CD14-positive monocyte (primary cell): ENCODE measurements around the gene IFNGR1. TPM values are rescaled to one million over a fixed set of nuclear protein-coding genes. Genes with fewer than 3 reads are reported as not detected.

Source experiments
- DNase-seq, 3 donors: peaks; one replicate each; pipeline ENCODE4 v3.0.0-alpha.2; 2011 to 2022
- H2AFZ ChIP-seq: 2 replicates; pipeline ENCODE4 v1.6.0; 2012; ENCODE audit warnings: mild to moderate bottlenecking, low read depth, low read length, inconsistent platforms; ENCODE audit not compliant: insufficient read depth, poor library complexity, severe bottlenecking
- H3K27ac ChIP-seq, 2 donors: 1 replicate in 1 of 2; 2 replicates in 1 of 2; pipeline ENCODE4 v1.5.1; 2012 to 2013; ENCODE audit warnings: low read length in 2 of 2, control low read depth in 1 of 2, inconsistent platforms in 1 of 2, low read depth in 1 of 2, mild to moderate bottlenecking in 1 of 2
- H3K27me3 ChIP-seq, 2 donors: one replicate each; pipeline versions ENCODE4 v1.6.0 to v1.6.1; 2011 to 2013; ENCODE audit warnings: low read length in 2 of 2; ENCODE audit not compliant: control insufficient read depth in 2 of 2, insufficient read depth in 2 of 2
- H3K36me3 ChIP-seq, 2 donors: replicated peaks in 1 of 2; 1 replicate in 1 of 2; 2 replicates in 1 of 2; pipeline versions ENCODE4 v1.5.1 to v1.6.1; 2012 to 2013; ENCODE audit warnings: low read length in 2 of 2, control low read depth in 1 of 2, inconsistent platforms in 1 of 2, mild to moderate bottlenecking in 1 of 2; ENCODE audit not compliant: insufficient read depth in 2 of 2, control insufficient read depth in 1 of 2
- H3K4me1 ChIP-seq, 2 donors: 1 replicate in 1 of 2; 2 replicates in 1 of 2; pipeline versions ENCODE4 v1.5.1 to v1.6.1; 2012 to 2013; ENCODE audit warnings: low read length in 2 of 2, control low read depth in 1 of 2, inconsistent platforms in 1 of 2, mild to moderate bottlenecking in 1 of 2, moderate library complexity in 1 of 2; ENCODE audit not compliant: insufficient read depth in 2 of 2, control insufficient read depth in 1 of 2
- H3K4me2 ChIP-seq: replicated peaks from 2 replicates; pipeline ENCODE3; 2012; ENCODE audit warnings: low read length, moderate library complexity, mild to moderate bottlenecking; ENCODE audit not compliant: poor library complexity, severe bottlenecking; ENCODE audit errors: extremely low read depth
- H3K4me3 ChIP-seq, 3 experiments: fragments of 200-600 bp in 1 of 3; sonication (generic) in 1 of 3; replicated peaks in 1 of 3; 1 replicate in 2 of 3; 2 replicates in 1 of 3; pipeline ENCODE4 v1.5.1; 2011 to 2013; ENCODE audit warnings: low read length in 3 of 3, mild to moderate bottlenecking in 3 of 3, control low read depth in 2 of 3, low read depth in 2 of 3, inconsistent platforms in 1 of 3, moderate library complexity in 1 of 3
- H3K79me2 ChIP-seq: 2 replicates; pipeline ENCODE4 v1.6.0; 2012; ENCODE audit warnings: mild to moderate bottlenecking, control low read depth, inconsistent platforms, low read length, moderate library complexity; ENCODE audit not compliant: insufficient read depth
- H3K9ac ChIP-seq: 2 replicates; pipeline ENCODE4 v1.6.0; 2017; ENCODE audit warnings: low read length, mild to moderate bottlenecking; ENCODE audit not compliant: insufficient read depth, poor library complexity, severe bottlenecking
- H3K9me3 ChIP-seq, 2 donors: replicated peaks in 1 of 2; 1 replicate in 1 of 2; 2 replicates in 1 of 2; pipeline versions ENCODE4 v1.5.1 to v1.6.1; 2012 to 2013; ENCODE audit warnings: low read length in 2 of 2, control low read depth in 1 of 2; ENCODE audit not compliant: control insufficient read depth in 1 of 2, insufficient read depth in 1 of 2
- H4K20me1 ChIP-seq: 2 replicates; pipeline ENCODE4 v1.6.0; 2012; ENCODE audit warnings: mild to moderate bottlenecking, low read length, control low read depth, moderate library complexity; ENCODE audit not compliant: insufficient read depth
- H3K27ac Mint-ChIP-seq, 7 donors: one replicate each; pipeline ENCODE4 v1.8.0; 2020; ENCODE audit warnings: mild to moderate bottlenecking in 7 of 7, mixed read lengths in 7 of 7, moderate library complexity in 6 of 7, inconsistent platforms in 2 of 7
- H3K27me3 Mint-ChIP-seq, 3 donors: one replicate each; pipeline ENCODE4 v1.8.0; 2021 to 2022; ENCODE audit warnings: low read depth in 3 of 3, mild to moderate bottlenecking in 3 of 3, mixed read lengths in 3 of 3, moderate library complexity in 3 of 3, inconsistent platforms in 1 of 3
- H3K36me3 Mint-ChIP-seq, 2 donors: one replicate each; pipeline ENCODE4 v1.8.0; 2020; ENCODE audit warnings: mixed read lengths in 2 of 2, inconsistent platforms in 1 of 2, mild to moderate bottlenecking in 1 of 2
- H3K4me1 Mint-ChIP-seq: one replicate; pipeline ENCODE4 v1.8.0; 2020; ENCODE audit warnings: mild to moderate bottlenecking, mixed read lengths
- H3K4me3 Mint-ChIP-seq, 2 donors: one replicate each; pipeline ENCODE4 v1.8.0; 2020; ENCODE audit warnings: mild to moderate bottlenecking in 2 of 2, mixed read lengths in 2 of 2, moderate library complexity in 1 of 2
- H3K9me3 Mint-ChIP-seq, 7 donors: one replicate each; pipeline ENCODE4 v1.8.0; 2020 to 2022; ENCODE audit warnings: mixed read lengths in 7 of 7, mild to moderate bottlenecking in 6 of 7, moderate library complexity in 6 of 7, inconsistent platforms in 2 of 7
- CTCF ChIP-seq: fragments of 200-600 bp; IDR thresholded peaks from one replicate; pipeline ENCODE4 v1.8.0; 2022; ENCODE audit warnings: antibody characterized with exemption, mild to moderate bottlenecking
- WGBS: methylation state at CpG from one replicate; pipeline ENCODE4 v1.1.5; 2013; ENCODE audit warnings: missing lambda C conversion rate; ENCODE audit not compliant: insufficient coverage; 5-methylcytosine and 5-hydroxymethylcytosine counted together
- intact Hi-C, 2 donors: fragments of 100-400 bp; cut with micrococcal nuclease; formaldehyde crosslinking; loops; one replicate each; pipeline versions ENCODE4 v1.15.0 to v1.15.1; 2023
- polyA plus RNA-seq, 3 donors: library from polyadenylated mRNA; depleted of rRNA in 1 of 3; unstranded in 2 of 3; stranded (reverse) in 1 of 3; fragments of 300-500 nt in 2 of 3; fragments of >200 nt in 1 of 3; fragmentation: Illumina TruSeq in 2 of 3; gene quantifications; 1 replicate in 2 of 3; 2 replicates in 1 of 3; pipeline ENCODE4 v1.2.3, GENCODE V29; 2012 to 2021

IFNGR1 gene
- polyA plus RNA-seq, 3 donors = 204 to 372 (median 364) TPM

GRCh38 chr6:137227871-137228302 is 8.7 kb upstream of the IFNGR1 start:
- Histone ChIP-seq H4K20me1 (no peaks in the 10 kb centered on the region), H3K4me3 (no peak overlapping the region), H3K27me3 (no peaks in the 10 kb centered on the region), H3K4me2 (no peak overlapping the region), H3K27ac (no peak overlapping the region), H3K79me2 (no peaks in the 10 kb centered on the region), H3K4me1 (peaks cover 88 to 92% of the 10 kb centered on the region in 2 donors), H2AFZ (no peak overlapping the region), H3K9ac (no peak overlapping the region), H3K36me3 (no peaks in the 10 kb centered on the region), H3K9me3 (no peaks in the 10 kb centered on the region)
- peaks cover 87% of the 10 kb centered on the region for H3K4me1 Mint-ChIP-seq
- no peak overlapping the region for H3K27ac Mint-ChIP-seq
- DNase-seq = no peak
- H3K9me3 Mint-ChIP-seq = peaks cover 0 to 7% (median 0%) of the 10 kb centered on the region in 7 donors
- H3K4me3 Mint-ChIP-seq = no peak overlapping the region
- H3K27me3 Mint-ChIP-seq = peaks cover 0 to 5% (median 0%) of the 10 kb centered on the region in 3 donors
- no peak for TF ChIP-seq CTCF
- H3K36me3 Mint-ChIP-seq = peaks cover 0 to 2% of the 10 kb centered on the region in 2 donors
- intact Hi-C loops = no loop called here
- WGBS = 90% methylated on average over 2 of the region's 4 CpGs

GRCh38 chr6:137226697-137227096 is 7.5 kb upstream of the IFNGR1 start:
- H3K79me2 ChIP-seq = peaks cover 3% of the 10 kb centered on the region
- TF ChIP-seq CTCF = no peak
- H3K4me1 Mint-ChIP-seq = peaks cover 87% of the 10 kb centered on the region
- no CpG with 5 or more reads among the region's 4 CpGs for WGBS
- H3K27me3 Mint-ChIP-seq = peaks cover 0 to 5% (median 0%) of the 10 kb centered on the region in 3 donors
- no peaks in the 10 kb centered on the region for H3K9me3 ChIP-seq
- H3K4me1 ChIP-seq = peaks cover 88 to 92% of the 10 kb centered on the region in 2 donors
- H3K4me3 Mint-ChIP-seq = no peak overlapping the region
- peak overlapping the region in 1 of 2 donors; percentile 99 for H3K27ac ChIP-seq
- H4K20me1 ChIP-seq = no peaks in the 10 kb centered on the region
- H3K36me3 Mint-ChIP-seq = peaks cover 0 to 2% of the 10 kb centered on the region in 2 donors
- no peaks in the 10 kb centered on the region for H3K27me3 ChIP-seq
- peak in 1 of 3 donors; percentile 39 for DNase-seq
- H3K4me3 ChIP-seq = no peak overlapping the region
- no peaks in the 10 kb centered on the region for H3K36me3 ChIP-seq
- H3K9me3 Mint-ChIP-seq = peaks cover 0 to 7% (median 0%) of the 10 kb centered on the region in 7 donors
- no peak overlapping the region for H2AFZ ChIP-seq
- intact Hi-C loops = no loop called here
- peak overlapping the region; percentile 57 to 100 (median 98) for H3K27ac Mint-ChIP-seq
- H3K4me2 ChIP-seq = no peak overlapping the region
- no peak overlapping the region for H3K9ac ChIP-seq
